Measurements from ENCODE around the gene SH2B3.
"Not testable (repeated sequence)": the region's sequence is repeated elsewhere in the genome, so short reads cannot be mapped to it uniquely, and the experiment has no call there.

The SH2B3 gene

GRCh38 chr12:111457071-111457470, 51.3 kb downstream of the SH2B3 start:
- Histone ChIP-seq H3K4me2 (no peak overlapping the region), H3K36me3 (ENCODE audit: insufficient read depth) (no peaks in the 10 kb centered on the region), H4K20me1 (ENCODE audit: insufficient read depth) (no peaks in the 10 kb centered on the region), H3K79me2 (ENCODE audit: insufficient read depth, low read depth) (no peaks in the 10 kb centered on the region), H2AFZ (ENCODE audit: low read depth) (no peak overlapping the region), H3K4me1 (ENCODE audit: low read depth, poor library complexity, severe bottlenecking) (no peaks in the 10 kb centered on the region), H3K4me3 (IDR thresholded peaks at IDR 0.05; ENCODE audit: insufficient read depth, low read depth, low read length) (no peak overlapping the region), H3K27ac (no peak overlapping the region), H3K27me3 (ENCODE audit: insufficient read depth, low read depth) (no peaks in the 10 kb centered on the region), H3K9ac (no peak overlapping the region)
- TF ChIP-seq CTCF (conservative IDR thresholded peaks at IDR 0.05; ENCODE audit: low read depth, low read length) = no peak

- no peak overlapping the region for H3K4me3 ChIP-seq (IDR thresholded peaks at IDR 0.05; ENCODE audit: insufficient read depth, low read depth, low read length)
- no peaks in the 10 kb centered on the region for H4K20me1 ChIP-seq (ENCODE audit: insufficient read depth)
- TF ChIP-seq CTCF (conservative IDR thresholded peaks at IDR 0.05; ENCODE audit: low read depth, low read length) = no peak
Observed at GRCh38 chr12:111457577-111457976, 51.9 kb downstream of the SH2B3 start.

GRCh38 chr12:111458546-111459172, 52.9 kb downstream of the SH2B3 start:
- Histone ChIP-seq H3K4me3 (IDR thresholded peaks at IDR 0.05; ENCODE audit: insufficient read depth, low read depth, low read length) (no peak overlapping the region), H3K79me2 (ENCODE audit: insufficient read depth, low read depth) (no peaks in the 10 kb centered on the region), H3K4me1 (ENCODE audit: low read depth, poor library complexity, severe bottlenecking) (no peaks in the 10 kb centered on the region), H4K20me1 (ENCODE audit: insufficient read depth) (no peaks in the 10 kb centered on the region), H3K27me3 (ENCODE audit: insufficient read depth, low read depth) (no peaks in the 10 kb centered on the region), H3K9ac (no peak overlapping the region), H3K27ac (no peak overlapping the region), H3K4me2 (no peak overlapping the region), H3K36me3 (ENCODE audit: insufficient read depth) (no peaks in the 10 kb centered on the region), H2AFZ (ENCODE audit: low read depth) (no peak overlapping the region)
- no peak for TF ChIP-seq CTCF (conservative IDR thresholded peaks at IDR 0.05; ENCODE audit: low read depth, low read length)

More at GRCh38 chr12:111457577-111457976, 51.9 kb downstream of the SH2B3 start:
- H2AFZ ChIP-seq (ENCODE audit: low read depth) = no peak overlapping the region
- H3K36me3 ChIP-seq (ENCODE audit: insufficient read depth) = no peaks in the 10 kb centered on the region
- no peak overlapping the region for H3K27ac ChIP-seq
- no peak overlapping the region for H3K9ac ChIP-seq
- H3K4me2 ChIP-seq = no peak overlapping the region
- H3K79me2 ChIP-seq (ENCODE audit: insufficient read depth, low read depth) = no peaks in the 10 kb centered on the region
- no peaks in the 10 kb centered on the region for H3K27me3 ChIP-seq (ENCODE audit: insufficient read depth, low read depth)
- H3K4me1 ChIP-seq (ENCODE audit: low read depth, poor library complexity, severe bottlenecking) = no peaks in the 10 kb centered on the region

GRCh38 chr12:111460111-111460510, 54.4 kb downstream of the SH2B3 start:
- H3K9ac ChIP-seq; H3K4me3 ChIP-seq (IDR thresholded peaks at IDR 0.05; ENCODE audit: insufficient read depth, low read depth, low read length); H3K36me3 ChIP-seq (ENCODE audit: insufficient read depth); H3K4me1 ChIP-seq (ENCODE audit: low read depth, poor library complexity, severe bottlenecking); H3K79me2 ChIP-seq (ENCODE audit: insufficient read depth, low read depth); H3K4me2 ChIP-seq; H4K20me1 ChIP-seq (ENCODE audit: insufficient read depth); H2AFZ ChIP-seq (ENCODE audit: low read depth); H3K27me3 ChIP-seq (ENCODE audit: insufficient read depth, low read depth); H3K27ac ChIP-seq: not testable (repeated sequence)

- H3K4me2 ChIP-seq = no peak overlapping the region
- no peak for TF ChIP-seq CTCF (conservative IDR thresholded peaks at IDR 0.05; ENCODE audit: low read depth, low read length)
- H3K79me2 ChIP-seq (ENCODE audit: insufficient read depth, low read depth) = no peaks in the 10 kb centered on the region
- no peak overlapping the region for H3K4me3 ChIP-seq (IDR thresholded peaks at IDR 0.05; ENCODE audit: insufficient read depth, low read depth, low read length)
- no peak overlapping the region for H3K27ac ChIP-seq
- H4K20me1 ChIP-seq (ENCODE audit: insufficient read depth) = no peaks in the 10 kb centered on the region
- no peaks in the 10 kb centered on the region for H3K4me1 ChIP-seq (ENCODE audit: low read depth, poor library complexity, severe bottlenecking)
- no peak overlapping the region for H3K9ac ChIP-seq
- no peaks in the 10 kb centered on the region for H3K27me3 ChIP-seq (ENCODE audit: insufficient read depth, low read depth)
- H3K36me3 ChIP-seq (ENCODE audit: insufficient read depth) = no peaks in the 10 kb centered on the region
- H2AFZ ChIP-seq (ENCODE audit: low read depth) = no peak overlapping the region
Observed at GRCh38 chr12:111462210-111462769, 56.6 kb downstream of the SH2B3 start.

Data from KMS-11 (cell line).